ENCODE results near the gene CLASRP. TPM values are rescaled to one million over a fixed set of nuclear protein-coding genes. Genes with fewer than 3 reads are reported as not detected.
A peak's percentile ranks its signal among the peaks of the same experiment; 100 is the strongest.
"Not testable (repeated sequence)": the region's sequence is repeated elsewhere in the genome, so short reads cannot be mapped to it uniquely, and the experiment has no call there.

CLASRP gene
- total RNA-seq, 1 experiment from 2014 or later: 88.0 TPM

DNA sequence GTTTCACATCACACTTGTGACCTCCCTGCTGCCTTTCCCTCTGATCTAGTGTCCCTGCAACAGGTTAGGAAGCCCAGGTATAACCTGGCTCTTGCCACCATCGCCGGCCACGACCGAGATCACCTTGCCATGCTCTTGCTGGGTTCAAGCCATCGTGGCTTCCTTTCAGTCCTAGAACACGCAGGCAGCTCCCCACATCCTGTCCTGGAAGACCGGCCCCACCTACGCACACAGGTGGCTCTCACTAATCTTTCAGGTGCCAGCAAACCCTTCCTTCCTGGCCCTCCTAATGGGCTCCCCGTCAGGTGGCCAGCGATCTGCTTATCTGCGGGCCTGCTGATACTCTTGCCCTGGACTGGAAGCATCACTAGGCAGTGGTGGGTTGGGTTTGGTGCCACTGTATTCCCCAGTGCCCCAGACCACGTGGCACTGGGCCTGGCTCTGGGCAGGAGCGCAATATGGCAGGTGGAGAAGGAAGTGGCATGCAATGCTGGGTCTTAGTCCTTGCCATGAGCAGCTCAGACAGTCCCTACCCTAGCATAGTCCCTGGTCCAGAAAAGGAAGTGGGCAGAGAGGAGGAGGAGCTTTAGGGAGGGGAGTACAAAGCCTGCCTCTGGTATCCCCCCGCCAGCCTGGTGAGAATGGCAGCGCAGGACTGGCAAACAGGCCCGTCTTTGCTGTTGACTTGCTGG is 66.0 kb downstream of the CLASRP start:
- no peaks in the 10 kb centered on the region for H3K36me3 Mint-ChIP-seq
- H3K4me3 Mint-ChIP-seq: no peak overlapping the region
- DNase-seq (ENCODE audit: low spot score) (no peak), ATAC-seq (no peak)
- no peaks in the 10 kb centered on the region for H3K9me3 Mint-ChIP-seq
- TF ChIP-seq, protein P1, sequence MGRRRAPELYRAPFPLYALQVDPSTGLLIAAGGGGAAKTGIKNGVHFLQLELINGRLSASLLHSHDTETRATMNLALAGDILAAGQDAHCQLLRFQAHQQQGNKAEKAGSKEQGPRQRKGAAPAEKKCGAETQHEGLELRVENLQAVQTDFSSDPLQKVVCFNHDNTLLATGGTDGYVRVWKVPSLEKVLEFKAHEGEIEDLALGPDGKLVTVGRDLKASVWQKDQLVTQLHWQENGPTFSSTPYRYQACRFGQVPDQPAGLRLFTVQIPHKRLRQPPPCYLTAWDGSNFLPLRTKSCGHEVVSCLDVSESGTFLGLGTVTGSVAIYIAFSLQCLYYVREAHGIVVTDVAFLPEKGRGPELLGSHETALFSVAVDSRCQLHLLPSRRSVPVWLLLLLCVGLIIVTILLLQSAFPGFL (CRISPR knock-in tag; IDR thresholded peaks at IDR 0.05; ENCODE audit: borderline replicate concordance): no peak
- TF ChIP-seq, protein P2, sequence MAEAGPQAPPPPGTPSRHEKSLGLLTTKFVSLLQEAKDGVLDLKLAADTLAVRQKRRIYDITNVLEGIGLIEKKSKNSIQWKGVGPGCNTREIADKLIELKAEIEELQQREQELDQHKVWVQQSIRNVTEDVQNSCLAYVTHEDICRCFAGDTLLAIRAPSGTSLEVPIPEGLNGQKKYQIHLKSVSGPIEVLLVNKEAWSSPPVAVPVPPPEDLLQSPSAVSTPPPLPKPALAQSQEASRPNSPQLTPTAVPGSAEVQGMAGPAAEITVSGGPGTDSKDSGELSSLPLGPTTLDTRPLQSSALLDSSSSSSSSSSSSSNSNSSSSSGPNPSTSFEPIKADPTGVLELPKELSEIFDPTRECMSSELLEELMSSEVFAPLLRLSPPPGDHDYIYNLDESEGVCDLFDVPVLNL (CRISPR knock-in tag; IDR thresholded peaks at IDR 0.05; ENCODE audit: borderline replicate concordance, low read depth): no peak
- TF ChIP-seq, protein P3, sequence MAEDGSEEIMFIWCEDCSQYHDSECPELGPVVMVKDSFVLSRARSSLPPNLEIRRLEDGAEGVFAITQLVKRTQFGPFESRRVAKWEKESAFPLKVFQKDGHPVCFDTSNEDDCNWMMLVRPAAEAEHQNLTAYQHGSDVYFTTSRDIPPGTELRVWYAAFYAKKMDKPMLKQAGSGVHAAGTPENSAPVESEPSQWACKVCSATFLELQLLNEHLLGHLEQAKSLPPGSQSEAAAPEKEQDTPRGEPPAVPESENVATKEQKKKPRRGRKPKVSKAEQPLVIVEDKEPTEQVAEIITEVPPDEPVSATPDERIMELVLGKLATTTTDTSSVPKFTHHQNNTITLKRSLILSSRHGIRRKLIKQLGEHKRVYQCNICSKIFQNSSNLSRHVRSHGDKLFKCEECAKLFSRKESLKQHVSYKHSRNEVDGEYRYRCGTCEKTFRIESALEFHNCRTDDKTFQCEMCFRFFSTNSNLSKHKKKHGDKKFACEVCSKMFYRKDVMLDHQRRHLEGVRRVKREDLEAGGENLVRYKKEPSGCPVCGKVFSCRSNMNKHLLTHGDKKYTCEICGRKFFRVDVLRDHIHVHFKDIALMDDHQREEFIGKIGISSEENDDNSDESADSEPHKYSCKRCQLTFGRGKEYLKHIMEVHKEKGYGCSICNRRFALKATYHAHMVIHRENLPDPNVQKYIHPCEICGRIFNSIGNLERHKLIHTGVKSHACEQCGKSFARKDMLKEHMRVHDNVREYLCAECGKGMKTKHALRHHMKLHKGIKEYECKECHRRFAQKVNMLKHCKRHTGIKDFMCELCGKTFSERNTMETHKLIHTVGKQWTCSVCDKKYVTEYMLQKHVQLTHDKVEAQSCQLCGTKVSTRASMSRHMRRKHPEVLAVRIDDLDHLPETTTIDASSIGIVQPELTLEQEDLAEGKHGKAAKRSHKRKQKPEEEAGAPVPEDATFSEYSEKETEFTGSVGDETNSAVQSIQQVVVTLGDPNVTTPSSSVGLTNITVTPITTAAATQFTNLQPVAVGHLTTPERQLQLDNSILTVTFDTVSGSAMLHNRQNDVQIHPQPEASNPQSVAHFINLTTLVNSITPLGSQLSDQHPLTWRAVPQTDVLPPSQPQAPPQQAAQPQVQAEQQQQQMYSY (CRISPR knock-in tag; IDR thresholded peaks at IDR 0.05): no peak
- TF ChIP-seq, protein P4, sequence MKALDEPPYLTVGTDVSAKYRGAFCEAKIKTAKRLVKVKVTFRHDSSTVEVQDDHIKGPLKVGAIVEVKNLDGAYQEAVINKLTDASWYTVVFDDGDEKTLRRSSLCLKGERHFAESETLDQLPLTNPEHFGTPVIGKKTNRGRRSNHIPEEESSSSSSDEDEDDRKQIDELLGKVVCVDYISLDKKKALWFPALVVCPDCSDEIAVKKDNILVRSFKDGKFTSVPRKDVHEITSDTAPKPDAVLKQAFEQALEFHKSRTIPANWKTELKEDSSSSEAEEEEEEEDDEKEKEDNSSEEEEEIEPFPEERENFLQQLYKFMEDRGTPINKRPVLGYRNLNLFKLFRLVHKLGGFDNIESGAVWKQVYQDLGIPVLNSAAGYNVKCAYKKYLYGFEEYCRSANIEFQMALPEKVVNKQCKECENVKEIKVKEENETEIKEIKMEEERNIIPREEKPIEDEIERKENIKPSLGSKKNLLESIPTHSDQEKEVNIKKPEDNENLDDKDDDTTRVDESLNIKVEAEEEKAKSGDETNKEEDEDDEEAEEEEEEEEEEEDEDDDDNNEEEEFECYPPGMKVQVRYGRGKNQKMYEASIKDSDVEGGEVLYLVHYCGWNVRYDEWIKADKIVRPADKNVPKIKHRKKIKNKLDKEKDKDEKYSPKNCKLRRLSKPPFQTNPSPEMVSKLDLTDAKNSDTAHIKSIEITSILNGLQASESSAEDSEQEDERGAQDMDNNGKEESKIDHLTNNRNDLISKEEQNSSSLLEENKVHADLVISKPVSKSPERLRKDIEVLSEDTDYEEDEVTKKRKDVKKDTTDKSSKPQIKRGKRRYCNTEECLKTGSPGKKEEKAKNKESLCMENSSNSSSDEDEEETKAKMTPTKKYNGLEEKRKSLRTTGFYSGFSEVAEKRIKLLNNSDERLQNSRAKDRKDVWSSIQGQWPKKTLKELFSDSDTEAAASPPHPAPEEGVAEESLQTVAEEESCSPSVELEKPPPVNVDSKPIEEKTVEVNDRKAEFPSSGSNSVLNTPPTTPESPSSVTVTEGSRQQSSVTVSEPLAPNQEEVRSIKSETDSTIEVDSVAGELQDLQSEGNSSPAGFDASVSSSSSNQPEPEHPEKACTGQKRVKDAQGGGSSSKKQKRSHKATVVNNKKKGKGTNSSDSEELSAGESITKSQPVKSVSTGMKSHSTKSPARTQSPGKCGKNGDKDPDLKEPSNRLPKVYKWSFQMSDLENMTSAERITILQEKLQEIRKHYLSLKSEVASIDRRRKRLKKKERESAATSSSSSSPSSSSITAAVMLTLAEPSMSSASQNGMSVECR (CRISPR knock-in tag; IDR thresholded peaks at IDR 0.05; ENCODE audit: borderline replicate concordance): no peak
- no peak for TF ChIP-seq ZNF232 (CRISPR knock-in tag; IDR thresholded peaks at IDR 0.05)
- TF ChIP-seq, protein P5, sequence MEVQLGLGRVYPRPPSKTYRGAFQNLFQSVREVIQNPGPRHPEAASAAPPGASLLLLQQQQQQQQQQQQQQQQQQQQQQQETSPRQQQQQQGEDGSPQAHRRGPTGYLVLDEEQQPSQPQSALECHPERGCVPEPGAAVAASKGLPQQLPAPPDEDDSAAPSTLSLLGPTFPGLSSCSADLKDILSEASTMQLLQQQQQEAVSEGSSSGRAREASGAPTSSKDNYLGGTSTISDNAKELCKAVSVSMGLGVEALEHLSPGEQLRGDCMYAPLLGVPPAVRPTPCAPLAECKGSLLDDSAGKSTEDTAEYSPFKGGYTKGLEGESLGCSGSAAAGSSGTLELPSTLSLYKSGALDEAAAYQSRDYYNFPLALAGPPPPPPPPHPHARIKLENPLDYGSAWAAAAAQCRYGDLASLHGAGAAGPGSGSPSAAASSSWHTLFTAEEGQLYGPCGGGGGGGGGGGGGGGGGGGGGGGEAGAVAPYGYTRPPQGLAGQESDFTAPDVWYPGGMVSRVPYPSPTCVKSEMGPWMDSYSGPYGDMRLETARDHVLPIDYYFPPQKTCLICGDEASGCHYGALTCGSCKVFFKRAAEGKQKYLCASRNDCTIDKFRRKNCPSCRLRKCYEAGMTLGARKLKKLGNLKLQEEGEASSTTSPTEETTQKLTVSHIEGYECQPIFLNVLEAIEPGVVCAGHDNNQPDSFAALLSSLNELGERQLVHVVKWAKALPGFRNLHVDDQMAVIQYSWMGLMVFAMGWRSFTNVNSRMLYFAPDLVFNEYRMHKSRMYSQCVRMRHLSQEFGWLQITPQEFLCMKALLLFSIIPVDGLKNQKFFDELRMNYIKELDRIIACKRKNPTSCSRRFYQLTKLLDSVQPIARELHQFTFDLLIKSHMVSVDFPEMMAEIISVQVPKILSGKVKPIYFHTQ (CRISPR knock-in tag; IDR thresholded peaks at IDR 0.05): no peak
- no peak for TF ChIP-seq SMAD4 (CRISPR knock-in tag; IDR thresholded peaks at IDR 0.05)
- no peak for TF ChIP-seq JUN (CRISPR knock-in tag; IDR thresholded peaks at IDR 0.05)
- TF ChIP-seq ELF4 (CRISPR knock-in tag; IDR thresholded peaks at IDR 0.05; ENCODE audit: low read depth): no peak
- TF ChIP-seq, protein P6, sequence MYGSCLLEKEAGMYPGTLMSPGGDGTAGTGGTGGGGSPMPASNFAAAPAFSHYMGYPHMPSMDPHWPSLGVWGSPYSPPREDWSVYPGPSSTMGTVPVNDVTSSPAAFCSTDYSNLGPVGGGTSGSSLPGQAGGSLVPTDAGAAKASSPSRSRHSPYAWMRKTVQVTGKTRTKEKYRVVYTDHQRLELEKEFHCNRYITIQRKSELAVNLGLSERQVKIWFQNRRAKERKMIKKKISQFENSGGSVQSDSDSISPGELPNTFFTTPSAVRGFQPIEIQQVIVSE (CRISPR knock-in tag; IDR thresholded peaks at IDR 0.05; ENCODE audit: borderline replicate concordance): no peak
- no peak for TF ChIP-seq ZNF138 (CRISPR knock-in tag; conservative IDR thresholded peaks at IDR 0.05)
- TF ChIP-seq SMAD3 (CRISPR knock-in tag; IDR thresholded peaks at IDR 0.05; ENCODE audit: borderline replicate concordance): no peak
- no peak for TF ChIP-seq NFATC4 (CRISPR knock-in tag; IDR thresholded peaks at IDR 0.05)
- TF ChIP-seq RELA (CRISPR knock-in tag; IDR thresholded peaks at IDR 0.05; ENCODE audit: borderline replicate concordance): no peak
- TF ChIP-seq CREM (CRISPR knock-in tag; IDR thresholded peaks at IDR 0.05): no peak
- TF ChIP-seq ZNF671 (CRISPR knock-in tag; IDR thresholded peaks at IDR 0.05): no peak
- no peak for TF ChIP-seq SP1 (CRISPR knock-in tag; conservative IDR thresholded peaks at IDR 0.05)
- TF ChIP-seq FOXJ3 (CRISPR knock-in tag; IDR thresholded peaks at IDR 0.05; ENCODE audit: borderline replicate concordance): no peak
- POLR2A ChIA-PET: interaction anchor here (1.6 kb wide), 1 partner anchor 12 kb away, joined by 6 read pairs; the partner anchor contains the start of gene PPP1R37
- H3K27ac Mint-ChIP-seq: peak overlapping the region; percentile 20
- CTCF ChIA-PET: interaction anchor here (3.0 kb wide), 1 partner anchor 45 kb away, joined by 11 read pairs; no protein-coding TSS in a partner anchor
- H3K4me1 Mint-ChIP-seq: peaks cover 26% of the 10 kb centered on the region
- H3K27me3 Mint-ChIP-seq (ENCODE audit: low read depth): no peaks in the 10 kb centered on the region

DNA sequence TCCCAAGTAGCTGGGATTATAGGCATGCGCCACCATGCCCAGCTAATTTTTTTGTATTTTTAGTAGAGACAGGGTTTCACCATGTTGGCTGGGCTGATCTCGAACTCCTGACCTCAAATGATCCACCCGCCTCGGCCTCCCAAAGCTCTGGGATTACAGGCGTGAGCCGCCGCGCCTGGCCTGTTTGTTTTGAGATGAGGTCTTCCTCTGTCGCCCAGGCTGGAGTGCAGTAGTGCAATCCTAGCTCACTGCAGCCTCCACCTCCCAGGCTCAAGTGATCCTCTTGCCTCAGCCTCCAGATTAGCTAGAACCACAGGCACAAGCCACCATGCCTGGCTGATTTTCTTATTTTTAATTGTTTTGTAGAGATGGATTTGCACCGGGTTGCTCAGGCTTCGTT is 67.5 kb downstream of the CLASRP start:
- POLR2A ChIA-PET: interaction anchor here (1.0 kb wide), 1 partner anchor 15 kb away, joined by 3 read pairs; no protein-coding TSS in a partner anchor
- peaks cover 26% of the 10 kb centered on the region for H3K4me1 Mint-ChIP-seq
- H3K9me3 Mint-ChIP-seq; H3K4me3 Mint-ChIP-seq; H3K36me3 Mint-ChIP-seq; ATAC-seq; DNase-seq (ENCODE audit: low spot score); H3K27ac Mint-ChIP-seq; CTCF ChIA-PET; H3K27me3 Mint-ChIP-seq (ENCODE audit: low read depth): not testable (repeated sequence)
